ENCODE data around the gene LEMD1.
A peak's percentile ranks its signal among the peaks of the same experiment; 100 is the strongest.
"Not testable (repeated sequence)": the region's sequence is repeated elsewhere in the genome, so short reads cannot be mapped to it uniquely, and the experiment has no call there.

Gene LEMD1

DNA sequence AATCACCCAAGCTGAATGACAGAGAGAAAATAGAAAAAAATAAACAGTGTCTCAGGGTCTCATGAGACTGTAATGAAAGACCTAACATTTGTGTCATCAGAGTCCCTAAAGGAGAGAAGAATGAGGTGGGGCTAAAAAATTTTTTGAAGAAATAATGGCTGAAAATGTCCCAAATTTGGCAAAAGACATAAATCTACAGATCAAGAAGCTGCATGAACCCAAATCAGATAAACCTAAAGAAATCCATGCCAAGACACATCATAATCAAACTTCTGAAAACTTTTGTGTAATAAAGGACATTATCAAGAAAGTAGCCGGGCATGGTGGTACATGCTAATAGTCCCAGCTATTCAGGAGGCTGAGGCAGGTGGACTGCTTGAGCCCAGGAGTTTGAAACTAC lies 29.2 kb downstream of the LEMD1 start:
- DNase-seq (ENCODE audit: low read depth), result no peak
- H3K27me3 ChIP-seq (replicated peaks; ENCODE audit: control insufficient read depth, insufficient read depth, low read length), result peaks cover 29% of the 10 kb centered on the region
- no peaks in the 10 kb centered on the region for H3K4me1 ChIP-seq (ENCODE audit: control insufficient read depth, insufficient read depth, low read length)
- H3K4me3 ChIP-seq (ENCODE audit: low read length), result no peak overlapping the region
- H3K9me3 ChIP-seq (ENCODE audit: control insufficient read depth, low read length), result peaks cover 9% of the 10 kb centered on the region
- no peak overlapping the region for H3K9ac ChIP-seq (ENCODE audit: low read length)
- H3K36me3 ChIP-seq (ENCODE audit: control insufficient read depth, insufficient read depth, low read length, severe bottlenecking), result no peaks in the 10 kb centered on the region

GRCh38 chr1:205391386-205391785 lies 30.5 kb downstream of the LEMD1 start:
- no peak overlapping the region for H3K4me3 ChIP-seq (ENCODE audit: low read length)
- peaks cover 9% of the 10 kb centered on the region for H3K9me3 ChIP-seq (ENCODE audit: control insufficient read depth, low read length)
- DNase-seq (ENCODE audit: low read depth), result no peak
- H3K9ac ChIP-seq (ENCODE audit: low read length), result no peak overlapping the region
- peaks cover 23% of the 10 kb centered on the region for H3K27me3 ChIP-seq (replicated peaks; ENCODE audit: control insufficient read depth, insufficient read depth, low read length)
- H3K36me3 ChIP-seq (ENCODE audit: control insufficient read depth, insufficient read depth, low read length, severe bottlenecking), result no peaks in the 10 kb centered on the region
- H3K4me1 ChIP-seq (ENCODE audit: control insufficient read depth, insufficient read depth, low read length), result no peaks in the 10 kb centered on the region

GRCh38 chr1:205387845-205388244 lies 34.0 kb downstream of the LEMD1 start:
- no peak for DNase-seq (ENCODE audit: low read depth)
- H3K4me1 ChIP-seq (ENCODE audit: control insufficient read depth, insufficient read depth, low read length), result no peaks in the 10 kb centered on the region

GRCh38 chr1:205382990-205383389 lies 38.9 kb downstream of the LEMD1 start:
- not testable (repeated sequence) for H3K9ac ChIP-seq (ENCODE audit: low read length); H3K4me3 ChIP-seq (ENCODE audit: low read length); H3K36me3 ChIP-seq (ENCODE audit: control insufficient read depth, insufficient read depth, low read length, severe bottlenecking); H3K4me1 ChIP-seq (ENCODE audit: control insufficient read depth, insufficient read depth, low read length); H3K9me3 ChIP-seq (ENCODE audit: control insufficient read depth, low read length); DNase-seq (ENCODE audit: low read depth)
- peaks cover 20% of the 10 kb centered on the region for H3K27me3 ChIP-seq (replicated peaks; ENCODE audit: control insufficient read depth, insufficient read depth, low read length)

More at GRCh38 chr1:205387845-205388244, 34.0 kb downstream of the LEMD1 start:
- peaks cover 14% of the 10 kb centered on the region for H3K27me3 ChIP-seq (replicated peaks; ENCODE audit: control insufficient read depth, insufficient read depth, low read length)
- H3K4me3 ChIP-seq (ENCODE audit: low read length), result no peak overlapping the region
- no peaks in the 10 kb centered on the region for H3K36me3 ChIP-seq (ENCODE audit: control insufficient read depth, insufficient read depth, low read length, severe bottlenecking)
- no peak overlapping the region for H3K9ac ChIP-seq (ENCODE audit: low read length)
- no peaks in the 10 kb centered on the region for H3K9me3 ChIP-seq (ENCODE audit: control insufficient read depth, low read length)

DNA sequence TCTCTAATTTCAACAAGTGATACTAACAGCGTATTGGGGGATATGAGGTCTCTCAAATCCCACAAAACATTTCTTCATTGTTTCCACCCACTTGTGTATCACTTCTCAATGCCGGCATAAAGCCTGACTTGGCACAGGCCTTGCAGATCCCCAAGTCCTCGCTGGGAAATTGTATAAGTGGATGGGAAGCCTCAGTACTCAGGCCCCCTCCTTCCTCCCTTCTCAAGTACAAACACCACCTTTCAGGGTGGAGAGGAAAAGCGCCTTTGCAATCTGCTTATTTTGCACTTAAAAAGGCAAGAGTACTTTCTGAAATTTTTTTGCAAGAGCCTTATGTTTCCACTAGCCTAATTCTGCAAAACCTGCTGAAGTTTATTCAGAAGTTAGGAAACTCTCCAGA lies 39.3 kb downstream of the LEMD1 start:
- Histone ChIP-seq H3K27me3 (replicated peaks; ENCODE audit: control insufficient read depth, insufficient read depth, low read length) (peaks cover 24% of the 10 kb centered on the region), H3K9ac (ENCODE audit: low read length) (no peak overlapping the region), H3K4me1 (ENCODE audit: control insufficient read depth, insufficient read depth, low read length) (no peaks in the 10 kb centered on the region), H3K36me3 (ENCODE audit: control insufficient read depth, insufficient read depth, low read length, severe bottlenecking) (no peaks in the 10 kb centered on the region), H3K4me3 (ENCODE audit: low read length) (no peak overlapping the region), H3K9me3 (ENCODE audit: control insufficient read depth, low read length) (no peaks in the 10 kb centered on the region)
- DNase-seq (ENCODE audit: low read depth), result no peak

- Histone ChIP-seq H3K36me3 (ENCODE audit: control insufficient read depth, insufficient read depth, low read length, severe bottlenecking) (no peaks in the 10 kb centered on the region), H3K9me3 (ENCODE audit: control insufficient read depth, low read length) (no peaks in the 10 kb centered on the region), H3K4me3 (ENCODE audit: low read length) (no peak overlapping the region), H3K9ac (ENCODE audit: low read length) (no peak overlapping the region), H3K4me1 (ENCODE audit: control insufficient read depth, insufficient read depth, low read length) (no peaks in the 10 kb centered on the region), H3K27me3 (replicated peaks; ENCODE audit: control insufficient read depth, insufficient read depth, low read length) (peaks cover 26% of the 10 kb centered on the region)
- DNase-seq (ENCODE audit: low read depth), result no peak
Observed at GRCh38 chr1:205381305-205381704, 40.6 kb downstream of the LEMD1 start.

- Histone ChIP-seq H3K9me3 (ENCODE audit: control insufficient read depth, low read length) (no peaks in the 10 kb centered on the region), H3K36me3 (ENCODE audit: control insufficient read depth, insufficient read depth, low read length, severe bottlenecking) (no peaks in the 10 kb centered on the region), H3K4me1 (ENCODE audit: control insufficient read depth, insufficient read depth, low read length) (no peaks in the 10 kb centered on the region), H3K4me3 (ENCODE audit: low read length) (no peak overlapping the region), H3K27me3 (replicated peaks; ENCODE audit: control insufficient read depth, insufficient read depth, low read length) (peaks cover 26% of the 10 kb centered on the region), H3K9ac (ENCODE audit: low read length) (no peak overlapping the region)
- DNase-seq (ENCODE audit: low read depth), result no peak
Observed at GRCh38 chr1:205380882-205381281, 41.0 kb downstream of the LEMD1 start.

DNA sequence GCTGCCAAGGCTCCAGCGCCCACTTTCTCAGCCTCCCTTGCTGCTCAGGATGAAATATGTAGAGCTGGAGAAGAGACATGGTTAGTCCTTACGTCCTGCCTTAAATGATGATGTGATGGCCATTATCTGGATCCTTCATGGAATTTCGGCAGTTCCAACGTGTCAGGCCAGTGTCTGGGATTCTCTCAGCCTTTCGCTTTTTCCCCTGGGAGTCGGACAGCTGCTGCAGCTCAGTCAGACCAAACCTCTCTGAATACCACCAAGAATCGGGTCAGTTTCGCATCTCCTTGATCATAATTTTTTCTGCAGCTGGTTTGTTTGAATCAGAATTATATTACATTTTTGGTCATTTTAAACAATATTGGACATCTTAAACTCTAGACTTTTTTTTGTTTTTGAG lies 42.8 kb downstream of the LEMD1 start:
- Histone ChIP-seq H3K4me1 (ENCODE audit: control insufficient read depth, insufficient read depth, low read length) (peaks cover 8% of the 10 kb centered on the region), H3K4me3 (ENCODE audit: low read length) (no peak overlapping the region), H3K9ac (ENCODE audit: low read length) (no peak overlapping the region), H3K9me3 (ENCODE audit: control insufficient read depth, low read length) (no peaks in the 10 kb centered on the region), H3K36me3 (ENCODE audit: control insufficient read depth, insufficient read depth, low read length, severe bottlenecking) (no peaks in the 10 kb centered on the region), H3K27me3 (replicated peaks; ENCODE audit: control insufficient read depth, insufficient read depth, low read length) (peaks cover 26% of the 10 kb centered on the region)
- DNase-seq (ENCODE audit: low read depth), result no peak

DNA sequence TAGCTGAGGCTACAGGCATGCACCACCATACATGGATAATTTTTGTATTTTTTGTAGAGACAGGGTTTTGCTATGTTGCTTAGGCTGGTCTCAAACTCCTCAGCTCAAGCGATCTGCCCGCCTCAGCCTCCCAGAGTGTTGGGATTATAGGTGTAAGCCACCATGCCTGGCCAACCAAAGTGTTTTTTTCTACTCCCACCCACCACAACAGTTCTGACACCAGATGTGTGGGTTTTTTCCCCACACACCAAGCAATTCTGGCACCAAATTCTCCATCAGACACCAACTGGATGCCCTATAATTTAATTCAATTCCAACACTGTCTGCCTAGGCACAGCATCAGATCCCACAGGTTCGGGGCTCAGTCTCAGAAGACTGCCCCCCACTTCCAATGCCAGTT lies 44.5 kb downstream of the LEMD1 start:
- Histone ChIP-seq H3K4me3 (ENCODE audit: low read length) (no peak overlapping the region), H3K4me1 (ENCODE audit: control insufficient read depth, insufficient read depth, low read length) (peaks cover 26% of the 10 kb centered on the region), H3K27me3 (replicated peaks; ENCODE audit: control insufficient read depth, insufficient read depth, low read length) (peaks cover 26% of the 10 kb centered on the region), H3K36me3 (ENCODE audit: control insufficient read depth, insufficient read depth, low read length, severe bottlenecking) (no peaks in the 10 kb centered on the region), H3K9me3 (ENCODE audit: control insufficient read depth, low read length) (no peaks in the 10 kb centered on the region), H3K9ac (ENCODE audit: low read length) (no peak overlapping the region)
- no peak for DNase-seq (ENCODE audit: low read depth)

- no peak overlapping the region for H3K4me3 ChIP-seq (ENCODE audit: low read length)
- no peaks in the 10 kb centered on the region for H3K36me3 ChIP-seq (ENCODE audit: control insufficient read depth, insufficient read depth, low read length, severe bottlenecking)
- peaks cover 30% of the 10 kb centered on the region for H3K4me1 ChIP-seq (ENCODE audit: control insufficient read depth, insufficient read depth, low read length)
- H3K9ac ChIP-seq (ENCODE audit: low read length), result no peak overlapping the region
- H3K27me3 ChIP-seq (replicated peaks; ENCODE audit: control insufficient read depth, insufficient read depth, low read length), result peaks cover 24% of the 10 kb centered on the region
- H3K9me3 ChIP-seq (ENCODE audit: control insufficient read depth, low read length), result no peaks in the 10 kb centered on the region
- no peak for DNase-seq (ENCODE audit: low read depth)
Observed at GRCh38 chr1:205376739-205377138, 45.1 kb downstream of the LEMD1 start.

DNA sequence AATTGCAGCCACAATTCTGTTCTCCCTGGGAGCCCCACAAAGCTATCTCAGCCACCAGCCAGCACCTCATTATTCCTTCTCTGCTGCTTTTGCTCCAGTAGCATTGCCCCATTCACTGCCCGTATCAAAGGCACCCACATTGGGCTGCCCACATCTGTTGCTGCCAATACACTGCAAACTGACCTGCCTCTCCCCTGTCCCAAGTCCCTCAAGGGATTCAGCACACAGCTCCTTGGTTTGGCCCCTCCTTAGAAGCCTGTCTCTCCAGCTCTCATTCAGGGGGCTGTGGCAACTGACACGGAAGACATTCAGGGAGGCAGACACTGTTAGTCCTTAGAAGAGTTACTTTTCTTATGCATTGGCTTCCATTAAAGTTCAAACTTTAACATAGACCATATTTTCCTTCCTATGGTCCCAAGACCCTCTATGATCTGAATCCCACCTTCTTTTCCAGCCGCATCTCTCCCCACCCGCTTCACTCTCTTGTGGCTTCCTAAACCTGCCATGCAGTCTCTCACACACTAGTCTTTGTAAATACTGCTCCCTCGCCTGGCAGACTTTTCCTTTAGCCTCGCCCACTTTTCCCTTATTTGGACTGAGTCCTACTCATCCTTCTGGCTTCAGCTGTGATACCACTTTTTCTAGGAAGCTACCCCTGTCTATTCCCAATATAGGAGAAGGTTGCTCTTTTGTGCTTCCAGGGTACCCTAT lies 45.9 kb downstream of the LEMD1 start:
- Histone ChIP-seq H3K9me3 (ENCODE audit: control insufficient read depth, low read length) (no peaks in the 10 kb centered on the region), H3K4me1 (ENCODE audit: control insufficient read depth, insufficient read depth, low read length) (peaks cover 30% of the 10 kb centered on the region), H3K36me3 (ENCODE audit: control insufficient read depth, insufficient read depth, low read length, severe bottlenecking) (no peaks in the 10 kb centered on the region), H3K27me3 (replicated peaks; ENCODE audit: control insufficient read depth, insufficient read depth, low read length) (peaks cover 16% of the 10 kb centered on the region), H3K4me3 (ENCODE audit: low read length) (no peak overlapping the region), H3K9ac (ENCODE audit: low read length) (no peak overlapping the region)
- peak; percentile 66 for DNase-seq (ENCODE audit: low read depth)
